HG03175 (cell line): Measurements from ENCODE around the gene CENPB.

ENCODE experiments used
- ATAC-seq: cut with Tn5 transposase; IDR thresholded peaks from one replicate; pipeline ENCODE4 v1.9.1; 2021; ENCODE audit warnings: mild to moderate bottlenecking, moderate library complexity; ENCODE audit not compliant: unreplicated experiment

Gene CENPB

GRCh38 chr20:3751305-3751674 is 35.2 kb downstream of the CENPB start:
- no peak for ATAC-seq

GRCh38 chr20:3749689-3750531 is 36.6 kb downstream of the CENPB start:
- ATAC-seq = no peak

GRCh38 chr20:3749087-3749688 is 37.4 kb downstream of the CENPB start:
- no peak for ATAC-seq

- ATAC-seq = no peak
Measured at GRCh38 chr20:3748073-3748472, 38.5 kb downstream of the CENPB start.

- no peak for ATAC-seq
Measured at GRCh38 chr20:3747471-3747870, 39.1 kb downstream of the CENPB start.

GRCh38 chr20:3745686-3746173 is 40.8 kb downstream of the CENPB start:
- no peak for ATAC-seq

GRCh38 chr20:3744806-3745685 is 41.5 kb downstream of the CENPB start:
- no peak for ATAC-seq

- no peak for ATAC-seq
Measured at GRCh38 chr20:3744037-3744436, 42.5 kb downstream of the CENPB start.

- ATAC-seq = no peak
Measured at GRCh38 chr20:3743251-3743650, 43.3 kb downstream of the CENPB start.

- ATAC-seq = no peak
Measured at GRCh38 chr20:3741836-3742458, 44.6 kb downstream of the CENPB start.

- ATAC-seq = no peak
Measured at GRCh38 chr20:3740615-3741301, 45.8 kb downstream of the CENPB start.

GRCh38 chr20:3739926-3740451 is 46.6 kb downstream of the CENPB start:
- no peak for ATAC-seq

GRCh38 chr20:3739054-3739925 is 47.2 kb downstream of the CENPB start:
- no peak for ATAC-seq

- ATAC-seq = no peak
Measured at GRCh38 chr20:3738111-3739053, 48.2 kb downstream of the CENPB start.

- ATAC-seq = no peak
Measured at GRCh38 chr20:3735768-3736167, 50.8 kb downstream of the CENPB start.

GRCh38 chr20:3734111-3734843 is 52.3 kb downstream of the CENPB start:
- ATAC-seq = no peak
